ENCODE data around the gene GSC2. TPM values are rescaled to one million over a fixed set of nuclear protein-coding genes. Genes with fewer than 3 reads are reported as not detected.

Gene GSC2
- total and polyA plus RNA-seq, 2 of the 8 experiments (the other 6 are each of a cell fraction or from before 2014, with no cell fraction given), result 0.17 to 0.48 TPM

DNA sequence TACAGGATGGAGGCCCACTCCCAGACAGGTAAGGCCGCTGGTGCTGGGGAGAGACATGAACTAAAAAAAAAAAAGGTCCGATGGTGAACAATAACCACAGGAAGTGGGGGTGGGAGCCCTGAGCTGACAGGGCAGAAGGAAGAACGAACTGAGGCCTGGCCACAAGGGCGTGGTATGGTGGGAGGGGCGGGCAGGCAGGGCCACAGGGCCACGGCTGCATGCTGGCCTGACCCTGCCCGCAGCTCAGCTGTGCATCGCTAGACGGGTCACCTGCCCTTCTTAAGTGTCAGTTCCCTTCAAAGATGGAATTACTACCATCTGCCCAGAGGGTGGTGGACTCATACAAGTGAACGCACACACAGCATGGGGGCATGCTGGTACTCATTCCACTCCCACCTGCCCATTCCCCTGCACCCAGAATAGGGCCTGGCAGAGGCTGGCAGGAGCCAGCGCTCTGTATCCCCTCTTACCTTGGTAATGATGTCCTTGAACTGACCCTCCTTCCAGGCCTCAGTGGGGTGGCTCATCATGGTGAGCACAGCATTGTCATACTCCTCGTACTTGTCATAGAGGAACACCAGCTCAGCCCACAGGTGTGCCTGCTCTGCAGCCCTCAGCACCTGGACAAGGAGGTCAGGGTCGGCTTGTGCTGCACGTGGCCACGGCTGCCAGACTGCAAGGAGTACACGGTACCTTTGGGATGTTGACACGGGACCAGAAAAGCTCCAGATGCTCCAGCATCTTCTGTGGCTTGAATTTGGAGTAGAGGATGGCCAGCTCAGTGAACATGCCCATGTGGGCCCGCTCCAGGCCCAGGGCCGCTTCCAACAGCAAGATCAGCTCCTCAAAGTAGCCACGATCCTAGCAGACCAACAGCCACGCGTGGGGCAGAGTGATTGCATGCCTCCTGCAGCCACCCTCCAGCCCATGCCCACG is 46.0 kb upstream of the GSC2 start (continued):
- no peak for TF ChIP-seq SP2 (IDR thresholded peaks at IDR 0.05; ENCODE audit: low read length)
- no peak for TF ChIP-seq SP1 (IDR thresholded peaks at IDR 0.05; ENCODE audit: low read depth, low read length)
- no peak for TF ChIP-seq EP300 (IDR thresholded peaks at IDR 0.05; ENCODE audit: borderline replicate concordance in 1 of 2, low read depth in 2 of 2, low read length in 2 of 2)

Data from H1 (cell line).